ENCODE measurements around the gene FBLIM1. TPM values are rescaled to one million over a fixed set of nuclear protein-coding genes. Genes with fewer than 3 reads are reported as not detected.

The FBLIM1 gene
- total RNA-seq, 1 experiment from 2014 or later, result 64.7 TPM

DNA sequence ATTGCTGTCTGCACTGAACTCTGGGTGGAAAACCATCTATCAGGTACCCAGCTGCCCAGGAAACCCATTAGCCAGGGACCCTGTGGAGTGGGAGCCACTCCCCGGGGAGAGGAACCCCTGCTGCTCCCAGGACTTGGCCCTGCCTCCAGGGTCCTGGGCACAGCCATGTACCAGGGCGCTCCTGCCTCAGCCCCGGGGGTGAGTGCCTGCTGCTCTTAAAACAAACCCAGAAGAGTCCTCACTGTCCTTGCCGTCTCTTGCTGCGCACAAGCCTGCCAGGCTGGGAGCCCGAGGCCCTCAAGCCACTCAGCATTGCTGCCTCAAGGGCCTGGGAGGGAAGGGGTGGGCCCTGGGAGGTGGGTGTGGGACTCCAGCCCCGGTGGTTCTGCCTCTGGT, 25.9 kb upstream of the FBLIM1 start:
- Histone ChIP-seq H3K18ac (ENCODE audit: insufficient read length, low read depth, low read length) (no peak overlapping the region), H3K27me3 (ENCODE audit: insufficient read depth, low read length) (no peaks in the 10 kb centered on the region), H2AFZ (ENCODE audit: low read length) (no peak overlapping the region), H3K4ac (ENCODE audit: low read depth, low read length) (no peak overlapping the region), H3T11ph (ENCODE audit: low read length) (no peak overlapping the region), H2BK120ac (ENCODE audit: low read depth, low read length, poor library complexity, severe bottlenecking) (no peak overlapping the region), H4K8ac (replicated peaks; ENCODE audit: insufficient read length, low read depth, low read length) (no peak overlapping the region), H3K23me2 (ENCODE audit: insufficient read length, low read depth, low read length, poor library complexity, severe bottlenecking) (no peaks in the 10 kb centered on the region), H2BK20ac (ENCODE audit: low read depth, low read length, poor library complexity, severe bottlenecking) (no peak overlapping the region), H3K56ac (ENCODE audit: insufficient read length, low read depth, low read length) (no peak overlapping the region), H3K9ac (ENCODE audit: extremely low read depth, insufficient read length, low read length) (no peak overlapping the region), H3K14ac (ENCODE audit: insufficient read depth, low read length) (no peak overlapping the region), H3K9me3 (ENCODE audit: control insufficient read depth, low read depth, low read length) (no peaks in the 10 kb centered on the region), H2AK5ac (ENCODE audit: insufficient read length, low read length) (no peak overlapping the region), H4K91ac (ENCODE audit: insufficient read length, low read depth, low read length) (no peak overlapping the region), H4K20me1 (ENCODE audit: control insufficient read depth, insufficient read depth, insufficient read length) (no peaks in the 10 kb centered on the region), H3K79me2 (ENCODE audit: insufficient read depth, low read length) (no peaks in the 10 kb centered on the region), H2BK15ac (ENCODE audit: low read depth, low read length) (no peak overlapping the region), H3K27ac (ENCODE audit: insufficient read length, low read depth, low read length) (no peak overlapping the region), H3K79me1 (ENCODE audit: insufficient read depth, low read depth, low read length, poor library complexity, severe bottlenecking) (no peaks in the 10 kb centered on the region), H2BK5ac (ENCODE audit: insufficient read length, low read length) (no peak overlapping the region), H3K23ac (ENCODE audit: insufficient read length, low read depth, low read length) (no peak overlapping the region), H2BK12ac (ENCODE audit: insufficient read length, low read depth, low read length) (no peak overlapping the region), H3K4me1 (ENCODE audit: insufficient read depth, low read length) (no peaks in the 10 kb centered on the region), H4K5ac (ENCODE audit: insufficient read length, low read depth, low read length) (no peak overlapping the region), H3K4me2 (ENCODE audit: insufficient read depth, insufficient read length, low read length) (no peak overlapping the region)
- peaks cover 9 to 35% (median 29%) of the 10 kb centered on the region in 3 experiments; a peak in 5 of 7 replicates for H3K36me3 Mint-ChIP-seq (ENCODE audit: insufficient read depth in 1 of 3, low read depth in 3 of 3)
- no peaks in the 10 kb centered on the region for H3K27me3 Mint-ChIP-seq (ENCODE audit: low read depth)
- no peaks in the 10 kb centered on the region for H3K9me3 Mint-ChIP-seq
- H3K4me1 Mint-ChIP-seq, result peaks cover 3% of the 10 kb centered on the region in 2 experiments
- no peak overlapping the region for H3K27ac Mint-ChIP-seq
- WGBS (ENCODE audit: extremely low coverage, insufficient read length, low lambda C conversion rate), result no CpG with 5 or more reads among the region's 7 CpGs
- no peak overlapping the region for H3K4me3 Mint-ChIP-seq
- no peak for TF ChIP-seq CTCF (conservative IDR thresholded peaks at IDR 0.05)
- DNase-seq, result no peak
